Adrenal gland (tissue), 5 donors: Measurements from ENCODE around the gene HECTD1.

Experiments
- POLR2A ChIP-seq, 2 donors: fragments of 450-650 bp; IDR thresholded peaks; one replicate each; pipeline ENCODE4 v1.6.1; 2017; ENCODE audit warnings: antibody characterized with exemption in 2 of 2, mild to moderate bottlenecking in 2 of 2, moderate library complexity in 1 of 2
- TF ChIP-seq, protein P1 (sequence below), 6 experiments: fragments of 450-650 bp in 4 of 6; fragments of 200-600 bp in 2 of 6; sonication (generic) in 1 of 6; IDR thresholded peaks; 1 replicate in 5 of 6; 2 replicates in 1 of 6; pipeline versions ENCODE4 v1.5.1 to v1.8.0; 2016 to 2021; ENCODE audit warnings: antibody characterized with exemption in 6 of 6, mild to moderate bottlenecking in 2 of 6, moderate library complexity in 1 of 6
- donor health status: DM: no; HTN: no; CAD: no.

DNA sequence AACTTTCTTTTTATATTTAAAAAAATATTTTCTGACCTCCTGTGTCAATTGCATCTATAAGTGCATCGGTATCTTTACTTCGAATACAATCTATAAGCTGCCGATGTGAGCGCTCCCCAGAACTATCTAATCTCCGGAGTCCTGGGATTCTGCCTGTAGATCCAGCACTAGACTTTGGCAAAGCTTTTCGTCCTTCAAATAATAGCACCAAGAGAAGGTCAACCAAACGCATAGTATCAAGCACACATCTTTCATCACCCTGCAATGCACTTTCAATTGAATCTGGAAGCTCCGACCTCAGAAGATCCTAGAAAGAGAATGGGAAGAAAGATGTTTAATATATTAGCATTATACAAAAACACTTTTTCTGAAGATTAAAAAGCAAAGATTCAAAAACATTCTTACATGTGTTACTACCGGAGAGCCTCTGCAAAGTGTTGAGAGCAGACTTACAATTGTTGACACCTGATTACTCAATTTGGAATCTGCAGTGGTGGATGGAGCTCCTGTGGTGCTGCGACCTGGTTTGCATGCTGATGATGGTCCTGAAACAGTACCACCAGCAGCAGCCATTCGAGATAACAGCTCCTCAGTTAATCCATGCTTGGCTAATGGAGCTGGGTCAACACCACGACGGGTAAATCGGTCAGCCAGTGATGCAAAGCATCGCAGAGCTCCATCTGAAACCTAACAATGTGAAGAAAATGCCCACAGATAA lies 34.3 kb downstream of the HECTD1 start:
- TF ChIP-seq POLR2A (IDR thresholded peaks at IDR 0.05): no peak
- TF ChIP-seq, protein P1, sequence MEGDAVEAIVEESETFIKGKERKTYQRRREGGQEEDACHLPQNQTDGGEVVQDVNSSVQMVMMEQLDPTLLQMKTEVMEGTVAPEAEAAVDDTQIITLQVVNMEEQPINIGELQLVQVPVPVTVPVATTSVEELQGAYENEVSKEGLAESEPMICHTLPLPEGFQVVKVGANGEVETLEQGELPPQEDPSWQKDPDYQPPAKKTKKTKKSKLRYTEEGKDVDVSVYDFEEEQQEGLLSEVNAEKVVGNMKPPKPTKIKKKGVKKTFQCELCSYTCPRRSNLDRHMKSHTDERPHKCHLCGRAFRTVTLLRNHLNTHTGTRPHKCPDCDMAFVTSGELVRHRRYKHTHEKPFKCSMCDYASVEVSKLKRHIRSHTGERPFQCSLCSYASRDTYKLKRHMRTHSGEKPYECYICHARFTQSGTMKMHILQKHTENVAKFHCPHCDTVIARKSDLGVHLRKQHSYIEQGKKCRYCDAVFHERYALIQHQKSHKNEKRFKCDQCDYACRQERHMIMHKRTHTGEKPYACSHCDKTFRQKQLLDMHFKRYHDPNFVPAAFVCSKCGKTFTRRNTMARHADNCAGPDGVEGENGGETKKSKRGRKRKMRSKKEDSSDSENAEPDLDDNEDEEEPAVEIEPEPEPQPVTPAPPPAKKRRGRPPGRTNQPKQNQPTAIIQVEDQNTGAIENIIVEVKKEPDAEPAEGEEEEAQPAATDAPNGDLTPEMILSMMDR (IDR thresholded peaks at IDR 0.05): no peak
